UCSD-AML1 (cell line): Measurements from ENCODE around the gene SIRT2.
"Not testable (repeated sequence)": the region's sequence is repeated elsewhere in the genome, so short reads cannot be mapped to it uniquely, and the experiment has no call there.

Experiments used
- DNase-seq: peaks from one replicate; lab custom pipeline; 2025; ENCODE audit not compliant: unreplicated experiment; lab: John Stamatoyannopoulos, UW

Gene SIRT2

DNA sequence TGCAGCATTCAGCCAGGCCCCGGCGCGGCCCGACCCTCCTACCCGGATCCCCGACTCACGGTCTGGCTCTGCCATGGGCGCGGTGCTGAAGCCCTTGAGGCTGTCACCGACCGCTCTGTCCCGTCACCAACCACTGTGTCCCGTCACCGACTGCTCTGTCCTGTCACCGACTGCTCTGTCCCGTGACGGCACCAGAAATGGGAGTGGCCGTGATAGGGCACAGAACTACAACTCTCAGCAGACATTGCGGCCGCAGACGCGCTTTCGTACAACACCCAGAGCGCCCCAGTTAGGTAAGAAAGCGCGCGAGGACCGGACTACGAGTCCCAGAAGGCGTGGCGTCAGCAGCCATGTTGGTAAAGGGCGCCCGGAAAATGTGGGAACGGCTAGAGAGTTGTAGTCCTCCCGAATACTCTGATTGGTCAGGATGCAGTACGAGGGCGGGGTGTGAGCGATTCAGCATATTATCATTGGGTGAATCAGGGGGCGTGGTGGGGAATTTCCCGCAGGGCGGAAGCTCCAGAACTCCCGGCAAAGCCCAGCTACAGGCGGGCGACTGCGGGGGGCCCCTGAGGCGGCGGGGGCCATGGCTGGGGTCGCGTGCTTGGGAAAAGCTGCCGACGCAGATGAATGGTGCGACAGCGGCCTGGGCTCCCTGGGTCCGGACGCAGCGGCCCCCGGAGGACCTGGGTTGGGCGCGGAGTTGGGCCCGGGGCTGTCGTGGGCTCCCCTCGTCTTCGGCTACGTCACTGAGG lies at the start of gene SIRT2, which contains the start of gene NFKBIB:
SIRT2 (minus strand) TSS at position 172 of the 755 bp plus-strand sequence; CDS start at position 75, 97 bp downstream.
NFKBIB (plus strand) TSS at position 523 of the 755 bp plus-strand sequence; CDS start at position 587, 64 bp downstream.
- DNase-seq: peak; percentile 100

GRCh38 chr19:38946229-38947010 lies 47.0 kb upstream of the SIRT2 start:
- no peak for DNase-seq

- no peak for DNase-seq
Observed at GRCh38 chr19:38945562-38946228, 46.3 kb upstream of the SIRT2 start.

DNA sequence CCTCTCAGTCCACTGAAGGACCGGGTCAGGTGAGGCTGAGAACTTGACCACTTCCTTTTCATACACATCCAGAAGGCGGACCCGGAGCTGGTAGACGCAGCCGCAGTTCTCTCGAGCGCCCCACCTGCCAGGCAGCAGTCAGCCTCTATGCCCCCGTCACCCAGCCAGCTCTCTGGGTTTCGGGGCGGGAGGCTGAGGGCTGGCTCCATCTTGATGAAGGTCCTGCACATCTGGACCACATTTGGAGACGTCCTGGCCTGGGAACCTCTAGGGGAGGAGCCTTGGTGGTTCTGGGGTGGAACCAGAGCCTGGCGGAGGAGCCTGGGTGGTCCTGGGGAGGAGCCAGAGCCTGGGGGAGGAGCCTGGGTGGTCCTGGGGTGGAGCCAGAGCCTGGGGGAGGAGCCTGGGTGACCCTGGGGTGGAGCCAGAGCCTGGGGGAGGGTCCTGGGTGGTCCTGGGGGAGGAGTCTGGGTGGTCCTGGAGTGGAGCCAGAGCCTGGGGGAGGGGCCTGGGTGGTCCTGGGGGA lies 45.6 kb upstream of the SIRT2 start:
- DNase-seq: no peak

- DNase-seq: no peak
Observed at GRCh38 chr19:38942471-38943181, 43.2 kb upstream of the SIRT2 start.

DNA sequence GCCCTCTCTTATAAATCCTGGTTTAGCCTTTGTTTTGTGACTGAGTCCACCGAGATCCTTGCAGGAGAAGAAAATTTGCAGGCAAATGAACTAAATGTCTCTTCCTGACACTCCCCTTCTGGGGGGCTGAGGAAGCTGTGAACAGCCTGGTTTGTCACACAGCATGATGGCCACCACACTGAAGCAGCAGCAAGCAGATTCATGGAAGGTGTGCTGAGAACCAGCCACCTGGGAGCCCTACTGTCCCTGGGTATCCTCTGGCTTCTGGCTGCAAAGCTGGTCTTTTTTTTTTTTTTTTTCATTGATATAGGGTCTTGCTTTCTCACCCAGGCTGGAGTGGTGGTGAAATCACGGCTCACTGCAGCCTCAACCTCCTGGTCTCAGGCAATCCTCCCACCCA lies 42.6 kb upstream of the SIRT2 start:
- DNase-seq: no peak

DNA sequence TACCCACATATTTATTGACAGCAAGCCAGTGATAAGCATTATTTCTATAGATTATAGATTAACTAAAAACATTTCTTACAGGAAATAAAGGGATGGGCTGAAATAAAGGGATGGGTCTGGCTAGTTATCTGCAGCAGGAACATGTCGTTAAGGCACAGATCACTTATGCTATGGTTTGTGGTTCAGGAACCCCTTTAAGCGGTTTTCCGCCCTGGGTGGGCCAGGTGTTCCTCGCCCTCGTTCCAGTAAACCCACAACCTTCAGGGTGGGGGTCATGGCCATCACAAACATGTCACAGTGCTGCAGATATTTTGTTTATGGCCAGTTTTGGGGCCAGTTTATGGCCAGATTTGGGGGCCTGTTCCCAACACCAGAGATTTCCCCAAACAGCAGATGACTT lies 42.0 kb upstream of the SIRT2 start:
- DNase-seq: not testable (repeated sequence)

DNA sequence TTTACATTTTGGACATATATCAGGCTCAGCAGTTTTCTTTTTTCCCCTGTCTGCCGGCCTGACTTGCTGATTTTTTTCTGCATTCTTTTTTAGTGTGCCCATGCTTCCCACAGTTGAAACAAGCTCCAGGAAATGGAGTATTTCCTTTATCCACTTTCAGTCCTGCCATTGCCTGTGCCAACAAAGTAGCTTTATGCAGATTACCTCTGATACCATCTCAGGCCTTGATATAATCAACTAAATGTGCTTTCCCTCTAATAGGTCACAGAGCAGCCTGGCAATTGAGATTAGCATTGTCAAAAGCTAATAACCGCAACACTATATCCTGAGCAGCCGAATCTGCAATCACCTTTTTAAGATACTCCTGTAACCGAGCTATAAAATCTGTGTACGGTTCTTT lies 40.5 kb upstream of the SIRT2 start:
- DNase-seq: no peak

DNA sequence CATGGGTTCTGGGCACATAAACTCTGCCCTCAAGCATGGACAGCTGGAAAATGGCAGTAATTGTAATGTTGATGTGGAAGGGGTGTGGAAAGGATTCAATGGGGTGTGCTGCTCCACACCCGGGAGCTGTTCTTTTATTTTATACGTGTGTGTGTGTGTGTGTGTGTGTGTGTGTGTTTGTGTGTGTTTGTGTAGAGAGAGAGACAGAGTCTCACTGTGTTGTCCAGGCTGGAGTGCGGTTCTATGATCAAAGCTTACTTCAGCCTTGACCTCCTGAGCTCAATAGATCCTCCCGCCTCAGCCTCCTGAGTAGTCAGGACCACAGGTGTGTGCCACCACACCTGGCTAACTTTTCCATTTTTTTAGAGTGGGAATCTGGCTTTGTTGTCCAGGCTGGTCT lies 34.1 kb upstream of the SIRT2 start:
- DNase-seq: no peak

DNA sequence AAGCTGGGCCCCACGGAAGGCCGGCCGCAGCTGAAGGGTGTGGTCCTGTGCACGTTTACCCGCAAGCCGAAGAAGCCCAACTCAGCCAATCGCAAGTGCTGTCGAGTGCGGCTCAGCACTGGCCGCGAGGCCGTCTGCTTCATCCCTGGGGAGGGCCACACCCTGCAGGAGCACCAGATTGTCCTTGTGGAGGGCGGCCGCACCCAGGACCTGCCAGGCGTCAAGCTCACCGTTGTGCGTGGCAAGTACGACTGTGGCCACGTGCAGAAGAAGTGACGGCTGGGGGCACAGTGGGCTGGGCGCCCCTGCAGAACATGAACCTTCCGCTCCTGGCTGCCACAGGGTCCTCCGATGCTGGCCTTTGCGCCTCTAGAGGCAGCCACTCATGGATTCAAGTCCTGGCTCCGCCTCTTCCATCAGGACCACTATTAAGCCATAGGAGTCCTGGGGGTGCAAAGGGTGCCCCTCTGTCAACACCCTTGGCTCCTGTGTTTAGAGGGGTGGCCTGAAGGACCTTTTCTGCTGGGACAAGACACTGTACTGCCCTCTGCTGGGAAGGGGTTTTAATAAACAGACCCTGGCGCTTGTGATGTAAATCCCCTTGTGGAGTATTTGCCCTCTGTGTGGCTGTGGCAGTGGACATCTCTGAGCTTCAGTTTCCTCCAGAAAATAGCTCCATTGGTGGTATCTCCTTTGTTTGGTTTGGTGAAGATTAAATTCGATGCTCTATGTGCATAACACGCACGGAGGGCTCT lies 33.2 kb upstream of the SIRT2 start:
- DNase-seq: peak; percentile 19

DNA sequence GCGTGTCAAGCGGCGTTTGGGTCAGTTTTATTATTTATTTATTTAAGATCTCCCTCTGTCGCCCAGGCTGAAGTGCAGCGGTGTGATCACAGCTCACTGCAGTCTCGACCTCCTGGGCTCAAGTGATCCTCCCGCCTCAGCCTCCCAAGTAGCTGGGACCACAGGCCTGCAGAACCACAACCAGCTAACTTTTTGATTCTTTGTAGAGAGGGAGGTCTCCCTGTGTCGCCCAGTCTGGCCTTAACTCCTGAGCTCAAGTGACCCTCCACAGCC lies 32.0 kb upstream of the SIRT2 start:
- DNase-seq: no peak

- peak; percentile 98 for DNase-seq
Observed at GRCh38 chr19:38930776-38931520, 31.5 kb upstream of the SIRT2 start, which contains the start of gene MRPS12. Gene MRPS12, plus strand, starts transcription at chr19:38930944. Its CDS starts 351 bp downstream, at chr19:38931295.

DNA sequence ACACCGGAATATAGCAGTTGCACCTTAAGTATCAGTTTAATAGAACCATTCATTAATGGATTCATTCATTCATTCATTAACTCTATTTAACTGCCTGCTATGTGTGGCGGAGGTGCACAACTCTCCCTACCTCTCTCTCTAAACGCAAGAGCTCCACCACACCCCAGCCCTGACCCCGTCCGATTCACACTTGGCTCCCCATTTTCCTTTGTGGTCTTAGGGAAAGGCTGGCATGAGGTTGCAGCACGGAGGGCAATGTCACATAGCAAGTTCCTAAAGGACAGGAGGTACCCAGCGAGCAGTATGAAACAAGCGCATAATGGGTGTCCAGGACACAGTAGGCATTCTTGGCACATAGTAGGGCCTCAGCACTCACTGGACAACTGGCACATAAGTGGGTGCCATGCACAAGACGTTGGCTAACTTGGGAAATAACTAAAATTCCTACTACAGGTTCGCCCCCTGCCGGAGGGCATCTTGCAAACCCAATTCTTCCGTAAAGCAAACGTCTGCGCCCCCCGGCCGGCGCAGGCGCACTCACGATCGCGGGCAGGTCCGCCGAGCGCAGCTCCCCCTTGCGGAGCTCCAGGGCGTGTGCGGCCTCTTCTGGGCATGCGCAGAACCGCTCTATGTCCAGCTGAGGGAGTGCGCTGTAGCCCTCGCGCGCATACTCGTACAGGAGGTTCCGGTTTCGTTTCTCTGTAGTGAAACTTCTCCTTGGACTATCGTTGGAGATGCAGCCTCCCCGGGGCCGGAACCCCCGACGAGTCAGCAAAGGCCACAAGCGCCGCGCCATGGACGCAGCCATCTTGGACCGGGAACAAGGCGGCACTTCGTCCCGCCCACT lies 30.7 kb upstream of the SIRT2 start, which contains the start of gene SARS2:
SARS2 (minus strand) TSS at position 835 of the 847 bp plus-strand sequence; CDS start at position 808, 27 bp downstream.
- peak; percentile 98 for DNase-seq

GRCh38 chr19:38928391-38929001 lies 29.1 kb upstream of the SIRT2 start:
- DNase-seq: no peak

GRCh38 chr19:38924388-38924787 lies 25.0 kb upstream of the SIRT2 start:
- DNase-seq: no peak

DNA sequence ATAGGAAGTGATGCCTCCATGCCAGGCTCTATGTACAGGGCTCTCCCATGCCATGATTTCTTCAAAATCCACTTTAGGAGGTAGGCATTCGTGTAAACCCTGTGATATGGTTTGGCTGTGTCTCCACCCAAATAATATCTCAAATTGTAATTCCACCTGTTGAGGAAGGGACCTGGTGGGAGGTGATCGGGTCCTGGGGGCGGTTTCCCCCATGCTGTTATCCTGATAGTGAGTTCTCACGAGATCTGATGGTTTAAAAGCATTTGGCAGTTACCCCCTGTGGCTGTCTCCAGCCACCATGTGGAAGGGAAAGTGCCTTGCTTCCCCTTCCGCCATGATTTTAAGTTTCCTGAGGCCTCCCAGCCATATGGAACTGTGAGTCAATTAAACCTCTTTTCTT lies 23.1 kb upstream of the SIRT2 start:
- no peak for DNase-seq

DNA sequence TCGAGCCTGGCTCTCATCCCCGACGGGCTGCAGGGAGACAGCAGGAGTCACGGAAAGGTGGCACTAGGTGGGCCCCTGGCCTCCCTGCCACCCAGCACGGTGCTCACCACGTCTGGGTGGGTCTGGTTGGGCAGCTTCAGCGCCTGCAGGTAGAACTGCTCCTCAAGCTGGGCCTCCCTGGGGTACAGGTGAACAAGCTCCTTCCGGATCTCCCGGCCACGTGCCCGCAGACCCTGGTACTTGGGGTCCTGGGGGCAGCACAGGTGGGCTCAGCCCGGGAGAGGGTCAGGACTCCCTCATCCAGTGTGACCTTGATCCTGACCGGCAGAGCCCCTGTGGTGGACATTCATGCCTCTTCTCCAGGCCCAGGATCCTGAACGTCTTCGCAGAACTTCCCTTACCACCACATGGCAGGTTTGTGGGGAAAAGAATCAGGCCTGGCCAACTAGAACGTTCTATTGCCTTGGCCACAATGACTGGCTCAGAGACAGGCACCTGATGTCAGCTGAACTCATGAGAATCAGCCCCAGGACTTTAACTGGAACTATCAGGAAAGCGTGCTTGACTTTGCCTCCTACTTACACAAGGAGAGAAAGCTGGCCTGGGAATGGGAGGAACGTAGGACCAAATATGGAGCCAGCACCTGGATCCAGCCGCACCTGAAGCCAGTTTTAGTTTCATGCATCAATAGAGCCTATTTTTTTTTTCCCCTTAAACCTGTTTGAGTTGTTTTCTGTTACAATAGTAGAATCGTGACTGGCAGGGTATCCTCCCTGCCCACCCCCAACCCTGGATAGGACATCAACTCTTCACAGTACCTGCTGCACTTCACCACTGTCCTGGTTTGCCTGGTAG lies 22.2 kb upstream of the SIRT2 start:
- DNase-seq: no peak
